GM23338 (cell line): ENCODE measurements around the gene MS4A15.

Experiments
- CREB1 ChIP-seq: fragments of 250-450 bp; sonication (Bioruptor Pico); IDR thresholded peaks from 2 replicates; pipeline ENCODE4 v1.5.0; 2020; ENCODE audit warnings: low read depth, mild to moderate bottlenecking, moderate library complexity
- CTCF ChIP-seq, 2 experiments: fragments of 200-600 bp in 1 of 2; sonication (generic) in 1 of 2; conservative IDR thresholded peaks; 2 replicates each; pipeline versions ENCODE4 v1.5.1 to v1.6.1; 2016 to 2017; ENCODE audit warnings: antibody characterized with exemption in 2 of 2, low read depth in 2 of 2, mild to moderate bottlenecking in 2 of 2, moderate library complexity in 1 of 2
- EZH2 ChIP-seq: fragments of 200-600 bp; sonication (generic); IDR thresholded peaks from one replicate; pipeline ENCODE4 v1.8.0; 2017; ENCODE audit warnings: antibody characterized with exemption, mild to moderate bottlenecking, low read depth; ENCODE audit not compliant: unreplicated experiment
- EZH2phosphoT487 ChIP-seq: fragments of 200-600 bp; sonication (generic); IDR thresholded peaks from one replicate; pipeline ENCODE4 v1.8.1; 2018; ENCODE audit warnings: antibody characterized with exemption; ENCODE audit not compliant: unreplicated experiment
- JUNB ChIP-seq: IDR thresholded peaks from one replicate; pipeline ENCODE4 v1.6.1; 2016; ENCODE audit warnings: antibody characterized with exemption; ENCODE audit not compliant: unreplicated experiment
- NANOG ChIP-seq: IDR thresholded peaks from 2 replicates; pipeline ENCODE4 v1.6.1; 2016; ENCODE audit warnings: antibody characterized with exemption, borderline replicate concordance
- POLR2AphosphoS5 ChIP-seq: IDR thresholded peaks from 2 replicates; pipeline ENCODE4 v1.6.1; 2016; ENCODE audit warnings: antibody characterized with exemption, low read depth
- REST ChIP-seq: IDR thresholded peaks from one replicate; pipeline ENCODE4 v1.6.1; 2018; ENCODE audit warnings: antibody characterized with exemption; ENCODE audit not compliant: unreplicated experiment
- STAT1 ChIP-seq: IDR thresholded peaks from one replicate; pipeline ENCODE4 v1.6.1; 2016; ENCODE audit warnings: antibody characterized with exemption; ENCODE audit not compliant: unreplicated experiment
- ZNF114 ChIP-seq: fragments of 250-450 bp; sonication (Bioruptor Pico); IDR thresholded peaks from 2 replicates; pipeline ENCODE4 v1.5.0; 2020; ENCODE audit warnings: mild to moderate bottlenecking, moderate library complexity
- ZNF331 ChIP-seq: fragments of 250-450 bp; sonication (Bioruptor Pico); IDR thresholded peaks from 2 replicates; pipeline ENCODE4 v1.5.0; 2020; ENCODE audit warnings: low read depth, mild to moderate bottlenecking, moderate library complexity

GRCh38 chr11:60821827-60822599 lies 65.3 kb downstream of the MS4A15 start:
- TF ChIP-seq CTCF (conservative IDR thresholded peaks at IDR 0.05; ENCODE audit: low read depth in 2 of 2): no peak
- TF ChIP-seq REST: no peak
- no peak for TF ChIP-seq CREB1
- TF ChIP-seq EZH2: no peak
- TF ChIP-seq EZH2phosphoT487: no peak
- no peak for TF ChIP-seq POLR2AphosphoS5
- TF ChIP-seq STAT1: no peak
- TF ChIP-seq JUNB: no peak
- TF ChIP-seq NANOG: no peak
- no peak for TF ChIP-seq ZNF331
- TF ChIP-seq ZNF114: no peak
